HG02938 (cell line): Measurements from ENCODE around the gene CUX1.
"Not testable (repeated sequence)": the region's sequence is repeated elsewhere in the genome, so short reads cannot be mapped to it uniquely, and the experiment has no call there.

Experiments used
- ATAC-seq: cut with Tn5 transposase; IDR thresholded peaks from one replicate; pipeline ENCODE4 v1.9.1; 2021; ENCODE audit warnings: mild to moderate bottlenecking, moderate library complexity; ENCODE audit not compliant: unreplicated experiment

CUX1 gene

GRCh38 chr7:101820703-101821102 lies 3.3 kb downstream of the CUX1 start:
- ATAC-seq: no peak

GRCh38 chr7:101822632-101823031 lies 5.2 kb downstream of the CUX1 start:
- ATAC-seq: not testable (repeated sequence)

DNA sequence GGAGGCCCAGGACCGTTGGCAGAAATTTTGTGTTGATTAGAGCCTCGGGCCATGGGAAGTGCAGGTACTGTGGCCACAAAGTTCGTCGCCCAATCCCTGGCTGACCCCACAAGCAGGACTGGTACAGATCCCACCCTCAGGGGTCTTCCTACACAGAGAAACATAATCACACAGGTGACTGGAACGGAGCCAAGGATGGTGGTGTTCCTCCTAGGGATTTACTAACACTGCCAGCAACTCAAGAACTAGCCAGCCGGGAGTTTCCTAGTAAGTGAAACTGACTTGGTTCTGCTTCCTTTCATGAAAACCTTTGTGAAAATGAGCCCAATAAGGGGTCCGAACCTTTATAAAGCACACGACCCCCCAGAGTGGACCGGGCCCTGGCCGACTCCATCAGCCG lies 5.7 kb downstream of the CUX1 start:
- ATAC-seq: no peak

DNA sequence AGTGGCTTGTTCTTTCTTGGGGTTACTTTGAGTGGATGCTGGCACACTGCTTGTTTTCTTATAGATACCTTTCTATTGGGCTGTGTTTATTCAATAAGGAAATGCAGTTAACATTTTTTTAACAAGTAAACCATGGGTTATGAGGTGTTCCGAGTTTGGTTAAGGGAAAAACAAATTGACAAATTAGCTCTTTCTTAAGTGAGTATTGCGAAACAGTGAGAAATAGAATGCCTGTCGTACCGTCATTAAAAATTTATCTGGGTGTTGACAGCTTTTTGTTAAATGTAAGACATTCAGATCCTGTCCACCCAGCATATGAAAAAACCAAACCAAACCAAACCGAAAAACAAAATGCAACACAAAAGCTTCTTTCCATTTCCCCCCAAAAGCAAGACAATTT lies 6.2 kb downstream of the CUX1 start:
- ATAC-seq: no peak

DNA sequence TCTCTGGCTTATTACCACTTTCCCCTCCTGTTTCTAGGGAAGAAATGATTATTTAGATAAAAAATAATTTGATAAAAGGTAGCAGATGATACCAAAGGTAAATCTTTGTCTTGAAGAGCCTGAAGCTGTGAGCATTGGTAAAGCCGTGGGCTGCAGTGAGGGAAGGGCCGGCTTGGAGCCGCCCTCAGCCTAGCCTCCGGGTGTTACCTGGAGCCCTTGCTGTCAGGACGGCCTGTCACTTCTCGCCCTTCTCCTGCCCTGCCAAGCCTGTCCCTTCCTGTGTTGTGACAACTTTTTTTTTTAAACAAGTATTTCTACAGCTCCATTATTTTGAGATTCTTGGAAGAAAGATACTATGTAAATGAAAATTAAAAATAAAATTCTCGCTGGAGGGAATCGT lies 7.0 kb downstream of the CUX1 start:
- ATAC-seq: no peak

- ATAC-seq: no peak
Measured at GRCh38 chr7:101826081-101826835, 8.8 kb downstream of the CUX1 start.

GRCh38 chr7:101828301-101829020 lies 11.0 kb downstream of the CUX1 start:
- ATAC-seq: no peak

- ATAC-seq: no peak
Measured at GRCh38 chr7:101829374-101829773, 11.9 kb downstream of the CUX1 start.

DNA sequence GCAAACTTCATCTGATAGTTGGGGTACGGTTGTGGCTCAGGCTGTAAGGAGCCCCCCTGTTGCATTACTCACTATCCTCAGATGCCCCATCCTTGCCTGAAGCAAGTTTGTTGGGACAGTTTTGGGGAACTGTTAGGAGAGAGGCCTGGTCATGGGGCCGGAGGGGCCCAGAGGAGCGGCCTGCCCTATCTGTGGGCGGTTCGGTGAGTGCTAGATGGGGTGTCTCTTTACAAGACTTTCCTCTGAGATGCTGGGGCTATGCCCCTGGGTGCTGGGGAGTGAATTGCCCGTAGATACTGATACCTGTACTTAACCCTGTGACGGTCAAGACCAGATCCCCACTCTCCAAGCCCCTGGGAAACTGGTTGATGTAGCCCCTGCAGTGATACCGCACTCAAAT lies 12.4 kb downstream of the CUX1 start:
- no peak for ATAC-seq

DNA sequence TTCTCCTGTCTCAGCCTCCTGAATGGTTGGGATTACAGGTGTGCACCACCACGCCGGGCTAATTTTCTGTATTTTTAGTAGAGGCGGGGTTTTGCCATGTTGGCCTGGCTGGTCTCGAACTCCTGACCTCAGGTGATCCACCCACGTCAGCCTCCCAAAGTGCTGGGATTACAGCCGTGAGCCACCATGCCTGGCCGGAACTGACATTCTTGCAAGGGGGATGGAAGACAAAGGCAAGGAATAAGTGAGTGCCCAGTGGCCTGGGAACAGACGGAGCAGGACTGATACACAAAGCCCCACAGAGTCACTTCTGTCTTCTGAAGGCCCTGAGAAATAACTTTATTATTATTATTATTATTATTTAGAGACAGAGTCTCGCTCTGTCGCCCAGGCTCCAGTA lies 14.0 kb downstream of the CUX1 start:
- ATAC-seq: not testable (repeated sequence)

GRCh38 chr7:101832205-101832631 lies 14.8 kb downstream of the CUX1 start:
- ATAC-seq: no peak

DNA sequence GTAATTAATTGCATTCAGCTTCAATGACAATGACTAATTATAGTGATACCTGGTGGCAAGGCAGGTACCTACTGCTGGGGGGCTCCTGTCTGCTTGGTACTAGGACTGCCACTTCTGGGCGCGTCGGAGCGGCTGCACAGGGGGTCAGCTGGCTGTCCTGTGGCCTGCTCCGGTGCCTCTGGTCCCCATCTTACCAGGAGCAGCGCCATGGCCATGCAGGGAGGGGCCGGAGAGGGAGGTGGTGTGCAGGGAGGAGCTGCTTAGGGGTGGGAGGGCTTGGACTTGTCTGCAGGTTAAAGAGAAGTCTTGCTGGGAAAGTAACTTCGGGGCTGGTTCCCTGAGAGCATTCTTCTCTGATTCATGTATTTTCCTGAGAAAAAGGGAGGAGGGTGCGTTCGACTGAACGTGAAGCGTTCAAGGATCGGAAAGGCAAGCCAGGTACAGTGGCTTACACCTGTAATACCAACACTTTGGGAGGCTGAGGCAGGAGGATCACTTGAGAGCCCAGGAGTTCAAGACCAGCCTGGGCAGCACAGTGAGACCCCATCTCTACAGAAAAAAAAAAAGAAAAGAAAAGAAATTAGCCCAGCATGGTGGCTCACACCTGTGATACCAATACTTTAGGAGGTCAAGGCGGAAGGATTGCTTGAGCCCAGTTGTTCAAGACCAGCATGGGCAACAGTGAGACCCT lies 15.4 kb downstream of the CUX1 start:
- no peak for ATAC-seq

- ATAC-seq: no peak
Measured at GRCh38 chr7:101833799-101834198, 16.4 kb downstream of the CUX1 start.

DNA sequence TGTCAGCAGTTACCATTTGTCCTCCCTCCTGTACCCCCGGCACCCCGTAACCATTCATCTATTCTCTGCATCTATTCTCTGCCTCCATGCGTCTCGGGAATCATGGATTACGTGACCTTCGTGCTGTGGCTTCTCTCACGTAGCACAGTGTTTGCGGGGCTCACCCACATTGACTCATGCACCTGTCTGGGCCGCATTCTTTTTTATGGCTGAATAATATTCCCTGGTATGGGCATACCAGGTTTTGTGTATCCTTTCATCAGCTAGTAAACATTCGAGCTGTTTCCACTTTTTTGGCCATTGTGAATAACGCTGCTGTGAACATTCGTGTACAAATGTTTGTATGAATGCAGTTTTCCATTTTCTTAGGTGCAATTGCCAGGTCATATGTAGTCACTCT lies 17.7 kb downstream of the CUX1 start:
- no peak for ATAC-seq

GRCh38 chr7:101837433-101837832 lies 20.0 kb downstream of the CUX1 start:
- not testable (repeated sequence) for ATAC-seq

DNA sequence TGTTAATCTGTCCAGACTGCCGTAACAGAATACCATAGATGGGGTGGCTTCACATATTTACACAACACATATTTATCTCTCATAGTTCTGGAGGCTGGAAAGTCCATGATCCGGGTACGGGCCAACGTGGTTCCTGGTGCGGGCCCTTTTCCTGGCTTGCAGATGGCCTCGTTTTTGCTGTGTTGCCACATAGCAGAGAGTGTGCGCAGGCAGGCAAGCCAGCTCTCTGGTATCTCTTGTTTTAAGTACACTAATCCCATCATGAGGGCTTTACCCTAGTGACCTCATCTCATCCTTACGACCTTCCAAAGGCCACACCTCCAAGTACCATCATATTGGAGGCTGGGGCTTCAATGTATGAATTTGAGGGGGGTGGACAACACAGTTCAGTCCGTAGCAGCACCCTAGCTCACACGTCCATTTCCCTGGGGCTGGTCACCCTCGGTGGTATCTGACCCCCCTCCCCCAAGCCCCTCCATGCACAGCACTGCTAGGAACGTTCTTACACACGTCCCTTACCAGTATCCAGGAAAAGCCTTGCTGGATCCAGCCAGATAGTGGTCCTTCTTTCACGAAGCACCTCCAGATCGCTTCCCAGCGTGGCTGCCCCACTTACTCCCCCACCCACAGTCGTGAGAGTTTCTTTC lies 21.5 kb downstream of the CUX1 start:
- ATAC-seq: no peak

- ATAC-seq: no peak
Measured at GRCh38 chr7:101841328-101841727, 23.9 kb downstream of the CUX1 start.

DNA sequence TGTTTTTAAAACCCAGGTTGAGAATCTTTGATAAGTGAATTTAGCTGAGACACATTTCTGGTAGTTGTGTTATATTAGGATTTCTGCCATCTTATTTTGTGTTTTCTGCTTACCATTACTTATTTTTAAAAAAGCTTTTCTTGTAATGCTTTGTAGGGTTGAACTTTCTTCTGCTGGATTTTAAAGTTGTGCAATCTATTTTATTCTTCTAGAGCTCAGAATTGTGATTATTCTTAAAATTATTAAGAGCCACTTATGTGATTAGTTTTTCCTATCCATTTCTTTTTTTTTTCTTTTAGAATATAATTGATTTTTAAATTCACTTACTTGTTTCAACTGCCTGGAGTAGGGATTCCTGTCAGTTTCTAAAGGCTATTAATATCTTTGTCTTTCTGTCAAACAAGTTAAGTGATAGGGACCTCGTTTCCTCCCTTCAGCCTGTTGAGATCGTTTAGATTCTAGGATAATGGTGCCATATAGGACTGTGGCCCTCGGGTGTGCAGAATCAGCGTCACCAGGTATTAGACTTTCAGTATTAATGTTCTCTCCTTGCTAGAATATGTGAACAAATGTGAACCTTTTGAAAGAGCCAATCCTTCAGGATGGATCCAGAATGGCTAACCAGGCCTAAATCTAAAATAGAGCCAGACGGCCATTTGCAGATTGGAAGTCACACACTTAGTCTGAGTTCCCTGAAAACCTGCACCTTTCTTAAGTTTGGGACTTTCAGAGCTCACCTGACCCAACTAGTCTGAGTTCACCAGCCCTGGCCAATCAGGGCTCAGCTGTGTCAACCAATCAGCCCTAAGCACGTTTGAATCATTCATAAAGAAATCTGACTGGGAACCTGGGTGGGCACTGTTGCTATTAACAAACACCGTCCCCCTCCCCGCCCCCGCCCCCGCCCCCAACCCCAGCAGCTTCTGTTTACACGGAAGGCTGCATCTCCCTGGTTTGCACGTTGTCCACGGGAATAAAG lies 26.2 kb downstream of the CUX1 start:
- ATAC-seq: no peak

- no peak for ATAC-seq
Measured at GRCh38 chr7:101845974-101846373, 28.5 kb downstream of the CUX1 start.
